Stimulated activated CD4-positive, alpha-beta T cell treated with anti-CD3 and anti-CD28 coated beads, Interleukin-2, amount 100 ng/mL, for 48 hours (primary cell): ENCODE data around the gene GNA12.

ENCODE experiments used
- DNase-seq, 2 donors: peaks; one replicate each; pipeline ENCODE4 v3.0.0-alpha.2; 2020

The GNA12 gene

DNA sequence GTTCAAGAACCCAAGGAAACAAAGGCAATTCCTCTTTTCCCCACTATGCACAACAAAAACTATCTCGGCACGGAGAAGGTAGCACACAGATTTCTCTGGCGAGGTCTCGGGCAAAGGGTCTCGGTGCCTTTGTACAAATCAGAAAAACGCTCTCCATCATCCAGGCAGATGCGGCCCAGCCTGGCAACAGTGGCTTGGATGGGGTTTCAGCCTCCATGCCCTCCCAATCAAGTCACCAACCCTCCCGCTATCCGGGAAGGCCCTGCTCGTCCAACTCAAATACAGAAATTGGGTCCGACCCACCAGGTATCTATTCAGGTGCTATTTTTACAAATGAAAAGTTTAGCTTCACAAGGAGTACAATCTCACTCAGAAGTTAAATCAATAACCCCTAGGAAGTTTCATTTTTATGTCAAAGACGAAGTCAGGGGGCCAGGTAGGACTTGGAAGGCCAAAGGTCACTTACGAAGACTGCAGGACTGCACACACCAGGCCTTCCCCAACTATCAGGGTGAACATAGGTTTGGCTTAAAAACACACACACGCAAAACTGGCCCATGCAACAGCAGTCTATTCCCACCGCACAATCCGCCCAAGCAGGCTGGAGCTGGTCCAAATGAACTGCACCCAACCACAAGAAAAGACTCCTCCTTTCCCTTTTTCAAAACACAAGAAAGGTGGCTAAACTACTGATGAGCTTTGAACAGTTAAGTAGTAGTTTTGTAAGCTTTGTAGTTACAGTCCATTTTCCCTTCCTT is 43.0 kb downstream of the GNA12 start:
- no peak for DNase-seq

DNA sequence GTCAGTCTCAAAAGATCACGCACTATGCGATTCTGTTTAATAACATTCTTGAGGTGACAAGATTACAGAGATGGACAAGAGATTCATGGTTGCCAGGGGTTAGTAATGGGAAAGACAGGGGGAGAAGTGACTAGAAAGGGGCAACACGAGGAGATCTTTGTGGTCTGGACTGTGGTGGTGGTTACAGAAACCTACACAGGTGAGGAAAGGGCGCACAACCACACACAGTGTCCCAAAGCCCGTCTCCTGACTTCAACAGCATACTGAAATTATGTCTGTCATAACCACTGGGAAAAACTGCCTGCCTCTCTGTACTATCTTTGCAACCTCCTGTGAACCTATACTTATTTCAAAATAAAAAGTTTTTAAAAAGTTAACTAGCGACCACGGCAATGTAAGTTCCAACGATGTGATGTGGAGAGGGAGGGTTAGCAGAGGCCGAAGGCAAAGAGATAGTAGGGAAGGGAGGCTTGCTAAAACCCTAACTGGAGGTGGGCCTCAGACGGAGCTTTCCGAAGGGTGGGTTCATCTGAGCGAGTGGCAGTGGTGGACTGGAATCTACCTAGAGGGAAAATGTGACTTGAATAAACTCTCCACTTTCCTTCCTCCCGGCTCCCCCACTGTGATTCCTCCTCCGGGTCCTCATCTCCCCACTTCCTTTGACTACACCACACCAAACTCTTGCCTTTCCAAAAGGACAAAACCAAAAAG is 43.7 kb downstream of the GNA12 start:
- DNase-seq = no peak

DNA sequence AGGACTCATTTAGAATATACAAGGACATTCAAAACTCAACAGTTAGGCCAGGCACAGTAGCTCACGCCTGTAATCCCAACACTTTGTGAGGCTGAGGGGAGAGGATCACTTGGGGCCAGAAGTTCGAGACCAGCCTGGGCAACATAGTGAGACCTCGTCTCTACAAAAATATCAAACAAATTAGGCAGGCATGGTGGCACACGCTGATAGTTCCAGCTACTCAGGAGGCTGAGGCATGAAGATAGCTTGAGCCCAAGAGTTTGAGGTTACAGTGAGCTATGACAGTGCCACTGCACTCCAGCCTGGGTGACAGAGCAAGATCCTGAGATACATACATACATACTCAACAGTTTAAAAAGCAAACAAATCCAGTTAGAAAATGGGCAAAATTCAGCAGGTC is 44.9 kb downstream of the GNA12 start:
- DNase-seq = no peak

DNA sequence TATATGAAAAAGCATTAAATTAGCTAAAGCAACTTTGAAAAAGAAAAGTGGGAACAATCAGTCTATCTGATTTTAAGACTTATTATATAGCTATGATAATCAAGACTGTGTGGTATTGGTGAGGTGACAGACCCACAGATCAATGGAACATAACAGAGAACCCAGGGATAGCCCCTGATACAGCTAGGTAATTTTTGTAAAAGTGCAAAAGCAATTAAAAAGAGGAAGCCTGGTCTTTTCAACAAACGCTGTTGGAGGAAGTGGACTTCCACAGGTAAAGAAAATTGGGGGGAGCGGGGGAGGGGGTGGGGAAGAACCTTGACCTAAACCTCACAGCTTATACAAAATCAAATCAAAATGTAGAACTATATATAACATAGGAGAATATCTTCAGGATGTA is 45.4 kb downstream of the GNA12 start:
- DNase-seq = no peak

DNA sequence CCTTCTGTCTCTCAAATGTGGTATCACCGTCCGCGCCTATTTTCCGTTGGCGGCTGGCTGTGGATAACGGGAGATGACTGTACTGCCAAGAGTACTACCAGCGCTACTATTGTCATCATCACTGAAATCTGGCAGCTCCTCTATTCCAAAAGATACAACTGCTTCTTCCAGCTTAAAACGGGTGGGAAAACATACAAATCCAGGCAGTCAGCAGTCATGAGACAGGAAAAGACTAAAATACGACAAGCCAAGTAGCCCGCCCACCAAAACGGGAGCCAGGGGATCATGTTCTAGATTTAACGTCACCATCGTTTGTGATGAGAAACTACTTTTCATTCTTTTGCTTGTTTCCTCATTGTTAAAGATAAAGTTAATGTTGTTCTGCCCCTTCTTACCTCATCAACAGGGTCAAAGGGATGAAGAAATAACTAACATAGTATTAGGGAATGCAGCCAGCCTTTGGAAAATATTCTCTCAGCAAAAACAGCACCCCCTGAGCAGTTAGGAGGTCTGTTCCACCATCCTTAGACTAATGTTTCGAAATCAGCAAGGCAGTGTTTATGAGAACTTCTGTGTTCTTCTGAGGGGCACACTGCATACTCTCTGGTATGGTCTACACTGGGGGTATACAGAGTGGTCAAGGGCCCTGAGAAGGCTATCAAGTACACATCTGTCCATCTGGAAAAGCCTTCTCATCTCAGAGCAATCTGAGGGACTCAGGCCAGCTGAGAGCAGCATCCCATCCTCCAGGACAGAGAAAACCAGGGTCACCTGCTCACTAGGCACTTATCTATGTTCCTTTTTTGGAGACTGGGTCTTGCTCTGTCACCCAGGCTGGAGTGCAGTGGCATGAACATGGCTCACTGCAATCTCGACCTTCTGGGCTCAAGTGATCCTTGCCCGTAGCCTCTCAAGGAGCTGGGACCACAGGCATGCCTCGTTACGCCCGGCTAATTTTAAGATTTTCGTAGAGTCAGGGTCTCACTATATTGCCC is 47.5 kb downstream of the GNA12 start:
- DNase-seq = no peak

DNA sequence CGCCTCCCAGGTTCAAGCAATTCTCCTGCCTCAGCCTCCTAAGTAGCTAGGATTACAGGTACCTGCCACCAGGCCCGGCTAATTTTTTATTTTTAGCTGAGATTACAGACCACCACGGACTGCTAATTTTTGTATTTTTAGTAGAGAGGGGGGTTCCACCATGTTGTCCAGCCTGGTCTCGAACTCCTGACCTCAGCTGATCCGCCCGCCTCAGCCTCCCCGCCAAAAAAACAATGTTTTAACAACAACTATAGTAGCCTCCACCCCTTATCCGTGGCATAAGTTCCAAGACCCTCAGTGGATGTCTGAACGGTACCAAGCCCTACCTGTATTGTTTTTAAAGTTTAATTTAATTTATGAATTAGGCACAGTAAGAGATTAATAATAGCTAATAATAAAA is 48.2 kb downstream of the GNA12 start:
- DNase-seq = no peak

DNA sequence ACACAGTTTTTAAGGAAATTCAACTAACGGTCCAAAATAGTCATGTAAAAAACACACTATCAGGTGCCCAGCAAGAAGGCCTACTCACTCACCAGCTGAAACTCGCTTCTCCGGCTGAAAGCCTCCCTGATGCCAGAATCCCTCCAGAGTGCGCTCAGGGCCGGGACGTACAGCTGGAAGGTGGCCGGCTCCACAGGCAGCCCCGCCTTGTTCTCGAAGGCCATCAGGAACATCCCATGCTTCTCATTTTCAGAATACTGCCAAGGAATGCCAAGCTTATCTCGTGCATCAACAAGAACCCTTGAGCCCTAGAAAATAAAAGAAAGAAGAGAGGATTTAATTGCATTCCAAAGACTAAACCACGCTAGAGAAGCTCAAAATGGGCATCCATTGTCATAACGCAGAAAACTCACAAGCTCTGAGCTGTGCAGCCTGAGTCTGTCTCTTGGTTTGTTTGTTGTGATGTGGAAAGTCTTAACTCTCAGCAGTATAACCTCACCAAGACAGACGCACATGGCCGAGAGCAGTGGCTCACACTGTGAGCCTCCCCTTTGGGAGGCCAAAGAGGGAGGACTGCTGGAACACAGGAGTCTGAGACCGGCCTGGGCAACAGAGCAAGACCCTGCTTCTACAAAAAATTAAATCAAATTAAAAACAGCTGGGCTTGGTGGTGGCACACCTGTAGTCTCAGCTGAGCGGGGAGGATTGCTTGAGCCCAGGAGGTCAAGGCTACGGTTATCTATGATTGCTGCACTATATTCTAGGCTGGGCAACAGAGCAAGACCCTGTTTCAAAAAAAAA is 49.1 kb downstream of the GNA12 start:
- DNase-seq = no peak

DNA sequence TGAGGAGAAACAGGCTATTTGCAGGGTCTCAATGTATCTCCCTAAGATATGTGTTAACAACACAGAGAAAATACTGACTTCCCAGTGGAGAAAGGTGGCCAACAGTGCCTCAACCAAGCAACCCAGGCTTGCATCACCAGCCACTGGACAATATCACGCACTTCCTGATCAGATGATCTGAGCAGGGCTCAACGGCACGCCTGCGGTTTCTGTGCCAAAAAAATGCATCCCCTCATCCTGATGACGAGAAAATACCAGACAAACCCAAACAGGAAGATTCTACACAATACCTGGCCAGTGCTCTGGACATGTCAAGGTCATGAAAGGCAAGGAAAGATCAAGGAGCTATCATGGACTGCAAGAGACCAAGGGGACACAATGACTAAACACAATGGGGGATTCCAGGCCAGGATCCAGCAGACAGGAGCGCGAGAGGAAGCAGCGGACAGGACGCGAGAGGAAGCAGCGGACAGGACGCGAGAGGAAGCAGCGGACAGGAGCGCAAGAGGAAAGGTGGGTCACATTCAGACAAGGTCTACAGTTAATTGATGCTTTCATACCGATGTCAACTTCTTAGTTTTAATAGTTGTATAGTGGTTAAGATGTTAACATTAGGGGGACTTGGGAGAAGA is 51.1 kb downstream of the GNA12 start:
- no peak for DNase-seq

DNA sequence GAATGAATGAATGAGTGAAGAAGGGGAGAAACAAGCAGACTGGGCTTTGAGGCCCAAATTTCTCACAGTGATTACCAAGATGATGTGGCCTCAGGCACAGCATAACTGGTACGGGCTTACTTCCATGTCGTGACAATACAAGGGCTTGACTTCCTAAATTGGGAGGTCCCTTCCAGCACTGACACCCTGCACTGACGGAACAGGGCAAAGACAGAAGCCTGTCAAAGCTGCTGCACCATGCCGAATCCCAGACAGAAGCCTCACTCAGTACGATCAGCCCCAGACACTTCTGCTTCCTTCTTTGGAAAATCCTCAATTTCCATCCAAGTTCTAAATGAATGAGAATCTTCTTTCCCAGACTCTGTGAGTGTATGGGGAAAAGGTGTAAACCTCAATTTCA is 51.9 kb downstream of the GNA12 start:
- DNase-seq = no peak

DNA sequence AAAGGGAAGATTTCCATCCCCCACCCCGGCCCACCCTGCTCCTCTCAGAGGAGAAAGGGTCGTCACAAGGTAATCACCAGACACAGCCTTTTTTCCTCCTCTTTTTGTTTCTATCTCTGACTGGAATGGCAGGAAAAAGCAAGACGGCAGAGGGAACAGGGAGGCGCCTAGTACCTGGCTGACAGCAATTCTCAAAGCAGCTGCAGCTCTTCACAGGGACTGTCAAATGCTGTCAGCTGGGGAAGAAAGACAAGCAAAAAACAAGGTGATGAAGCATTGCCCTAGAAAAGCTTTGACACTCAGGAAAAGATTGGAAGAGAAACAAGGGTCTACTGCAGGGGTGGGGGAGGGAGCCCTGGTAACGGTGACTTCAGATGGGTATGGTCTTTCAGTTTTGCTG is 52.7 kb downstream of the GNA12 start:
- no peak for DNase-seq

DNA sequence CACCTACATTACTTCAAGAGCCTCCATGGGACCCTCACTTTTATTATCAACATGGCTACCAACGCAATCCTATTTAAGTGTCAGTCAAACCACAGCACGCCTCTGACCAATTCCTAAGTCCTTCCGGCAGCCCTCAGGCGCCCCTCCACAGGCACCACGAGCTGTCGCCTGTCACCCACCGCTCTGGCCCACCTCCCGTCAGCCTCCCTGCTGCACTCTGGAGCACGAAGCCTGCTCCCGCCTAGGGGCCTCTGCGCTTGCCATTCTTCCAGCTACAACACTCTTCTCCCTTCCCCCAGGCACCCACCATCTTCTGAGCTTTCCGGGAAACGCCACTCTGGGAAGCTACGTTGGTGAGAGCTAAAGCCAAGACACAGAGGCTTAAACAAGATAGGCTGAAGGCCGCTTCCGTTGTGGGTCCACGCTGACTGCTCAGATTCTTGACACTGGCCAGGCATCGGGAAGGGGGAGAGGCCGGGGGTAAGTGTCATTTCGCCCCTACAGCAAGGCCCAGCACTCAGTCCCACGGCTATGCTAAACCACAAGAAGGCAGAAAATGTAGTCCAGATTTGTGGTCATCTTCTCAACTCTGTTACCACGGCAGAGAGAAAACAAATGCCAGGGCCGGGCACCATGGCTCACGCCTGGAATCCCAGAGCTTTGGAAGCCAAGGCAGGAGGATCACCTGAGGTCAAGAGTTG is 56.7 kb downstream of the GNA12 start:
- no peak for DNase-seq

DNA sequence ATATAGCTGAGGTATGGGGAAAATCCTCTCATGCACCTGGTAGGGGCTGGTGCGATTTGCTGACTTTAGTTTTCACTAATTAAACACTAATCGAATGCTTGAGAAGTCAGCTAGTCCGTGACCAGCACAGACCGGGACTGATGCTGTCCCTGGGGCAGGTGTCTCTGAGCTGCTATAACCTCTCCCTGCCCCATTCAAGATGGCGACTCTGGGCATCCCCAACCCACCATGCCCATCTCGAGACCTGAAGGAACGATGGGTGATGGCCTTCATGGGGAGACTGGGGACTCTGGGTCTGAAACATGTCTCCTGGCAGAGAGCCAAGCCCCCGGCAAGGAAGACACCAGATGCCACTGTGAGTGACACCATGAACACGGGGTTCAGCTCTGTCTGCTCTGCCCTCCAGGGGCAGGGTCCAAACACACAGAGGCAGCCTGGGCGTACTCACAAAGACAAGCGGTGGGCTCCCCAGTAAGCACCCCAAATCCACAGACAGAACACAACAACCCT is 57.4 kb downstream of the GNA12 start:
- no peak for DNase-seq

DNA sequence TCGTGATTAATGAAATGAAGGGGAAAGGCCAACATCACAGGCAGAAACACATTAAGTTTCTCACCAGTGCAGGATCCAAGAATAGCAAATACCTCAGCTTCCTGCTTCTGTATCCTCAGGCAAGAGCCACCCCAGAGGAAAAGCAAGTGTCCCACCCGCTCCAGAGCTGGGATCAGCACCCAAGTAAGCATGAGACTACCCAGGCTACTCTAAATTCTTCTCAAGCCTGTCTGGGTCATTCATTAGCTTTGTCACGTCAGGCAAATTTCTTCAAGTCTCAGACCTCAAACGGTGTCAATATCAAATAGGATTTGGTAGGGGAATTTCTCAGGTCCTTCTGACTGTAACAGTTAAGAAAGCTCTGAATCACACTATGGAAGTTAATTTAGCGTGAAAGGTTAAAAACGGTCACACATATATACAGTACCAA is 59.0 kb downstream of the GNA12 start:
- no peak for DNase-seq

DNA sequence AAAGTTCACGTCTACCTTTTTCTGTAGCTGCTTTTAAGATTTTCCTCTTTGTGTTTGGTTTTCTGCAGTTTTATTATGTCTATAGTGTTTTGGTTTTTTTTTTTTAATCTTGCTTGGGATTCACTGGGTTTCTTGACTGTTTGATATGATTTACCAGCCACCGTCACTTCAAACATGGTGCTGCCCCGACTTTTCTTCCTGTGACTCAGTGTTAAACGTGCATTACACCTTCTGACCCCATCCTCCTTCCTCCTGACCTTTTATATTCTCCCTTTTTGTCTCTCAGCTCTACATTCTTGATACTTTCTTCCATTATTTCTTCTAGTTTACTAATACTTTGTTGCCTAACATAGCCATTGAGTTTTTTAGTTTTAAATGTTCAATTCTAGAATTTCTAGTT is 61.5 kb downstream of the GNA12 start:
- DNase-seq = no peak

DNA sequence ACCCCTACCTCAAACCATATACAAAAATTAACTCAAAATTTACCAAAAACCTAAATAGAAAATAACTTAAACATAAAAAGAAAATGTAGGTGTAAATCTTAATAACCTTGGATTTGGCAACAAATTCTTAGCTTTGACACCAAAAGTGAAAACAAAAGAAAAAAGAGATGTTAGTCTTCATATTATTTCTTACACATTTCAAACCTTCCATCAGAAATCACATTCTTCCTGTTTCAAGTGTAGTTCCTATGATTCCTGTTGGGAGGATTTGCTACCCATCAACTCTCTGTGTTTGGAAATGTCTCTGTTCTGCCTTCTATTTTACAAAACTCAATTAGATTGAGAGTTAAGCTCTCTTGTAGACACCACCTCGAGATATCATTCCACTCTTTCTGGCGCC is 62.0 kb downstream of the GNA12 start:
- DNase-seq = no peak

DNA sequence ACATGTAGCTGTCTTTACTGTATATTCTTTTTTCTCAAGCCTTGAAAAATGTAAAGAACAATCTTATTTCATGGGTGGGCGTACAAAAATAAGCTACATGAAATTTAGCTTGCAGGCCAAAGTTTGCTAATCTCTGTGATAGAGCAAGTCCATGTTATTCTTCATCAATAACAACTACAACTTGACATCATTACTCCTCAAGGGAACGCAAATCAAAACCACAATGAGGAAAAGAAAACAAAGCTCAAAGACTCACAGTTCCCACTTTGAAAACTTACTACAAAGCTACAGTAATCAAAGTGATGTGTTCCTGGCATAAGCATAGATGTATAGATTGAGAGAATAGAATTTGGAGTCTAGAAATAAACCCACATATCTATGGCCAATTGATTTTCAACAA is 62.5 kb downstream of the GNA12 start:
- DNase-seq = no peak

DNA sequence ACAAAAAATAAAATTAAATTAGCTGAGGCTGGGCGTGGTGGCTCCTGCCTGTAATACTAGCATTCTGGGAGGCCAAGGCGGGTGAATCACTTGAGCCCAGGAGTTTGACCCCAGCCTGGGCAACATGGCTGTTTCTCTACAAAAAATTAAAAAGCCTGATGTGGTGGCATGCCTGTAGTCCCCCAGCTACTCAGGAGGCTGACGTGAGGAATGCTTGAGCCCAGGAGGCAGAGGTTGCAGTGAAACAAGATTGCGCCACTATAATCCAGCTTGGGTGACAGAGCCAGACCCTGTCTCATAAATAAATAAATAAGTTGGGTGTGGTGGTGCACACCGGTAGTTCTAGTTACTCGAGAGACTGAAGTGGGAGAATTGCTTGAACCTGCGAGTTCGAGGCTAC is 65.1 kb downstream of the GNA12 start:
- no peak for DNase-seq

DNA sequence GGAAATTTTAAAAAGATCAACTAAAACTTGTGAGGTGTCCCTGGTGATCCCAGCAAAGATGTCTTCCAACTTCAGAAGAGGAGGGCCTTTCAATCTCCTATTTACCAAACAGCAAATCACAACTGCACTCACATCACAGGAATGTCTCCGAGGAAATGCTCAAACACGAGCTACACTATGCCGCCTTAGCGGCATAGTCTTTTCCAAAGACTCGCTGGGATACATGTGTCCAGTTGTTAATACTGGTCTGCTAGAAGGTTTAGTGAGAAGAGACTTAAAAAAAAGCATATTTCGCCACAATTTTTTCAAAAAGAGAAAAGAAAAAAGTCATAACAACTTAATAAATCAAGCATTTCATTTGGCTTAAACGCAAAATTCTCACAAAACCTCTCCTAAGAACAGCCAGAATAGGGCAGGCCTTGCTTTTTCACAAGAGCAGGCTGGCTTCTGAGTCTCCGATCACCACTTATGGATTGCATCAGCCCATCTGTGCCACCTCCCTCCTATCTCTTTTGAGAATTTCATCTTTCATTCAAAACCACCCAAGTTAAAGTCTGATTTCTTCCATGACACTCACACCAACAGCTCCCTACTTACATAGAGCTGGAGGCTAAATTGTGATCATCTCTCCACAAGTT is 66.1 kb downstream of the GNA12 start:
- no peak for DNase-seq

DNA sequence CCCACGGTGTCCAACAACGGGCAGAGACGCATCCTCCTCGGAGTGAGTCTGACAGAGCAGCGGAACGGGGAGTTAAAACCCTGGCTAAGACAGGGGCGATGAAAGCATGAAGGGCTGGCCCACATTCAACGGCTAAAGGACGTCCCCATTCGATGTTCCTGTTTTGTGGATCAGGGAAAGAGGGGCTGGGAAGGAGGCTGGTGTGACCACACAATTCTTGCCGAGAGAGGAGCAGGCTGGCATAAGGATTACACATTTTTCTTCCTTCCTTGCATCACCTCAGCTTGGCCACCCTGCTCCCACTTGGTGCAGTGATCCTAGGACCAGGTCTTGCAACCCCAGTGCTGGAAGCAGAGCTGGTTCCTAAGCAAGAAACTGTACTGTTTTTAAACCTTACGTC is 67.7 kb downstream of the GNA12 start:
- DNase-seq = no peak

DNA sequence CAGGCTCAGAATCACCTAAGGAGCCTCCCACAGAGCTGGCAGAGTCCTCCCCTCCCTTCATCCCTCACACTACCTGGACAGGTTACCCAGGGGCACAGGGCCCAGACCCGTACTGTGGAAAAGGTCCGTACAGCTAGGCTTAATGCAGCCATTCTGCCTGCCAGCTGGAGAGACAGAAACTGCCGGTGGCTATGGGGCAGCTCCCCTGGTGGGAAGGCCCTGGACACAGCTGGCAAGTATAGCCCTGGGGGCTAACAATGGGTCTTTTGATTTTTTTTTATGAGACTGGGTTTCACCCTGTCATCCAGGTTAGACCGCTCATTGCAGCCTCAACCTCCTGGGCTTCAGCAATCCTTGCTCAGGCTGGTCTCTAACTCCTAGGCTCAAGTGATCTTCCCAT is 68.3 kb downstream of the GNA12 start:
- DNase-seq = no peak

DNA sequence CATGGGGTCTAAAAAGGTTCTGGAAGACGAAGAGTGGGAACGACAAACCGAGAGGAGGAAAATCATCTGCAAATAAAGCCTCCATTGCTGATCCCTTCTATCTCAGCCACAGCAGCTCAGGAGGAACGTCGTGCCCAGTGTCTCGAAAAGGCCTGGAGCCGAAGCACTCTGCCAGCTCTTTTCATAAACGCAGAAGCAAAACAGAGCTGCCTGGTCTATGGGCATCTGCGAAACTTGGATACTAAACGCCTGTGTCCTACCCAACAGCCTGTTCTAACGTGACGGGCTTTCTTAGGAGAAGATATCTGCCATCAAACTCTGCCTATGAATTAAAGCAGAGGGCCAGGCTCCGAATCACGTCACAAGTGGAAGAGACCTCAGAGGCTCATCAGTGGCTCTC is 68.7 kb downstream of the GNA12 start:
- no peak for DNase-seq
